ENCODE data around the gene SERPINB1. TPM values are rescaled to one million over a fixed set of nuclear protein-coding genes. Genes with fewer than 3 reads are reported as not detected.

Gene SERPINB1
- total RNA-seq, 1 experiment from 2014 or later, result 133 TPM

DNA sequence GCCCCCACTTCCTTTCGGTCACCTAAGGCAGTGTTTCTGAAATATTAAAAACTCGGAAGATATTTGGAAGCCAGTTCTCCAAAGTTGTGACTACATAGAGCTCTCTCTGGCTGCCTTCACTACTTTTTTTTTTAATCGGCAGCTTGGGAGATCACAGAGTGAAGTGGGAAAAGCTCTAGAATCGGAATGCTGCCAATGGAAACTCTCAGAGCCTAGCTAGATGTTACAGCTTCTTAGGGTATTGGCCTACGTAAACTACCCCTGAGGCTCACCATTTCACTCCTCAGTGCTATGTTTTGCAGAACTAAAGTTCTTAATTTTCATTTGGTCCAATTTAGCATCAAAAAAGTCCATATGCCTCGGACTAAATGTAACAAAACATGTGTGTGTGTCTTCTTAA is 14.5 kb downstream of the SERPINB1 start:
- DNase-seq (no peak), ATAC-seq (no peak)
- no peak overlapping the region for H3K9ac ChIP-seq (ENCODE audit: low read length)
- POLR2A ChIA-PET (ENCODE audit: unreplicated experiment), result no interaction called here
- CTCF ChIA-PET, result no interaction called here
- no peaks in the 10 kb centered on the region for H3K27me3 ChIP-seq (ENCODE audit: low read length)
- no peaks in the 10 kb centered on the region for H3K79me2 ChIP-seq (ENCODE audit: low read length)
- TF ChIP-seq, protein P1, sequence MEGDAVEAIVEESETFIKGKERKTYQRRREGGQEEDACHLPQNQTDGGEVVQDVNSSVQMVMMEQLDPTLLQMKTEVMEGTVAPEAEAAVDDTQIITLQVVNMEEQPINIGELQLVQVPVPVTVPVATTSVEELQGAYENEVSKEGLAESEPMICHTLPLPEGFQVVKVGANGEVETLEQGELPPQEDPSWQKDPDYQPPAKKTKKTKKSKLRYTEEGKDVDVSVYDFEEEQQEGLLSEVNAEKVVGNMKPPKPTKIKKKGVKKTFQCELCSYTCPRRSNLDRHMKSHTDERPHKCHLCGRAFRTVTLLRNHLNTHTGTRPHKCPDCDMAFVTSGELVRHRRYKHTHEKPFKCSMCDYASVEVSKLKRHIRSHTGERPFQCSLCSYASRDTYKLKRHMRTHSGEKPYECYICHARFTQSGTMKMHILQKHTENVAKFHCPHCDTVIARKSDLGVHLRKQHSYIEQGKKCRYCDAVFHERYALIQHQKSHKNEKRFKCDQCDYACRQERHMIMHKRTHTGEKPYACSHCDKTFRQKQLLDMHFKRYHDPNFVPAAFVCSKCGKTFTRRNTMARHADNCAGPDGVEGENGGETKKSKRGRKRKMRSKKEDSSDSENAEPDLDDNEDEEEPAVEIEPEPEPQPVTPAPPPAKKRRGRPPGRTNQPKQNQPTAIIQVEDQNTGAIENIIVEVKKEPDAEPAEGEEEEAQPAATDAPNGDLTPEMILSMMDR (conservative IDR thresholded peaks at IDR 0.05; ENCODE audit: low read depth, low read length), result no peak
- TF ChIP-seq EZH2phosphoT487 (IDR thresholded peaks at IDR 0.05; ENCODE audit: borderline replicate concordance, low read length), result no peak
- no peak for TF ChIP-seq EZH2 (IDR thresholded peaks at IDR 0.05; ENCODE audit: low read length, unreplicated experiment)
- intact Hi-C loops (cut with micrococcal nuclease), result no loop called here
- H4K20me1 ChIP-seq (ENCODE audit: low read length), result no peaks in the 10 kb centered on the region
- H3F3A ChIP-seq (ENCODE audit: low read length, unreplicated experiment), result peaks cover 14% of the 10 kb centered on the region
- no TSS peak for BruUV-seq (replicated peaks)
- H3K9me3 ChIP-seq (ENCODE audit: low read length), result no peaks in the 10 kb centered on the region
- no peak overlapping the region for H3K27ac ChIP-seq (ENCODE audit: low read length)
- no peaks in the 10 kb centered on the region for H3K36me3 ChIP-seq (ENCODE audit: low read depth, low read length)
- no peaks in the 10 kb centered on the region for H3K9me2 ChIP-seq (replicated peaks; ENCODE audit: low read length)
- peaks cover 25% of the 10 kb centered on the region for H3K4me1 ChIP-seq (ENCODE audit: insufficient read depth, low read length)
- H3K4me2 ChIP-seq (ENCODE audit: low read length), result no peak overlapping the region
- no peak overlapping the region for H3K4me3 ChIP-seq (ENCODE audit: low read length)
- H2AFZ ChIP-seq (ENCODE audit: low read length), result no peak overlapping the region

DNA sequence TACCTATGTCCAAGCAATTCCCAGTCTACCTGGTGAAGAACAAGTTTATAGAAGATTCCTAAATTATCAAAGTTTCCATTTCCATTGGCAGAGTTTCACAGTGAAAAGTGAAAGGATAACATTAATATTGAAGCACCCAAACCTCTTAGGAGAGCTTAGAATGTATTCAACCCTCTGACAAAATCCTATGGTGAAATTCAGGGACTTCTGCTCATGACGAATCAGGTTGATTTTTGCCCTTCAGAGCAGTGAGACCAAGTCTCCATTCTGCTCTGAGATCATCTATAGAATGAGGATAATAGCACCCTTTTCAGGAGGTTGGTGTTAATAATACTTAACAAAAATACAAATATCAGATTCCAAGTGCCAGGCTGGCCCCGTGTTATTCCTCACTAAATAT is 15.5 kb downstream of the SERPINB1 start:
- CTCF ChIA-PET, result interaction anchor here (0.6 kb wide), 1 partner anchor 107 kb away, joined by 3 read pairs; no protein-coding TSS in a partner anchor
- ATAC-seq, result no peak
- H3K79me2 ChIP-seq (ENCODE audit: low read length), result no peaks in the 10 kb centered on the region
- POLR2A ChIA-PET (ENCODE audit: unreplicated experiment), result interaction anchor here (0.6 kb wide), 1 partner anchor 28 kb away, joined by 8 read pairs; no protein-coding TSS in a partner anchor
- H3K4me3 ChIP-seq (ENCODE audit: low read length), result no peak overlapping the region
- H3K9ac ChIP-seq (ENCODE audit: low read length), result no peak overlapping the region
- H3K36me3 ChIP-seq (ENCODE audit: low read depth, low read length), result no peaks in the 10 kb centered on the region
- DNase-seq, result no peak
- TF ChIP-seq, protein P1 (conservative IDR thresholded peaks at IDR 0.05; ENCODE audit: low read depth, low read length), result no peak
- no peak for TF ChIP-seq EZH2 (IDR thresholded peaks at IDR 0.05; ENCODE audit: low read length, unreplicated experiment)
- intact Hi-C loops (cut with micrococcal nuclease), result no loop called here
- H3K9me2 ChIP-seq (replicated peaks; ENCODE audit: low read length), result no peaks in the 10 kb centered on the region
- BruUV-seq (replicated peaks), result no TSS peak
- H3K4me2 ChIP-seq (ENCODE audit: low read length), result no peak overlapping the region
- peaks cover 27% of the 10 kb centered on the region for H3K4me1 ChIP-seq (ENCODE audit: insufficient read depth, low read length)
- no peak overlapping the region for H2AFZ ChIP-seq (ENCODE audit: low read length)
- no peaks in the 10 kb centered on the region for H4K20me1 ChIP-seq (ENCODE audit: low read length)
- no peaks in the 10 kb centered on the region for H3K9me3 ChIP-seq (ENCODE audit: low read length)
- H3K27me3 ChIP-seq (ENCODE audit: low read length), result no peaks in the 10 kb centered on the region
- peaks cover 14% of the 10 kb centered on the region for H3F3A ChIP-seq (ENCODE audit: low read length, unreplicated experiment)
- no peak overlapping the region for H3K27ac ChIP-seq (ENCODE audit: low read length)

DNA sequence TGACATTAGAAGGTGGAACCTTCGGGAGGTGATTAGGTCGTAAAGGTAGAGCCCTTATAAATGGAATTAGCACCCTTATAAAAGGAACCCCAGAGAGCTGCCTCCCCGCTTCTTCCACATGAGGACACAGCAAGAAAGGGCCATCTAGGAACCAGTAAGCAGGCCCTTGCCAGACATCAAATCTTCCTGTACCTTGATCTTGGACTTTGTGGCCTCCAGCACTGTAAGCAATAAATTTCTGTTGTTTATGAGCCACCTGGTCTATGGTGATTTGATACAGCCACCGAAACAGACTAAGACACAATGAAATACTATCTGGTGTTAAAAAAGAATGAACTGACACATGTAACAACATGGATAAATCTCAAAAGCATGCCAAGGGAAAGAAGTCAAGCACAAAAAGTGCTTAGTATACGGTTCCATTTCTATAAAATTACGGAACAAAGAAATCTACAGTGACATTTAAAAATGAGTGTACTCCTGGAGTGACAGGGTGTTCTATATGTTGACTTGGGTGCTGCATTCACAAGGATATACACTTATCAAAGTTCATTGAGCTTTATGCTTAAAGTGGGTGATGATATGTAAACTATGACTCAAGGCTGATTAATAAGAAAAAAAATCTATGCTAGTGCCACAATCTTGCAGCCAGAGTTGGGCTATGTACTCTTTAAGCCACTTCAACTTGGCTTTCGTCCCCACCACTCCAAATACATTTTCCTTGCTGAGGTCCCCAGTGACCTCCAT is 18.4 kb downstream of the SERPINB1 start:
- POLR2A ChIA-PET (ENCODE audit: unreplicated experiment), result interaction anchor here (0.8 kb wide), 1 partner anchor 32 kb away, joined by 8 read pairs; no protein-coding TSS in a partner anchor
- H3F3A ChIP-seq (ENCODE audit: low read length, unreplicated experiment), result peaks cover 24% of the 10 kb centered on the region
- peak overlapping the region; percentile 74 for H3K9ac ChIP-seq (ENCODE audit: low read length)
- H3K27ac ChIP-seq (ENCODE audit: low read length), result peak overlapping the region; percentile 97
- TF ChIP-seq EZH2phosphoT487 (IDR thresholded peaks at IDR 0.05; ENCODE audit: borderline replicate concordance, low read length) (no peak), EZH2 (IDR thresholded peaks at IDR 0.05; ENCODE audit: low read length, unreplicated experiment) (no peak)
- TF ChIP-seq, protein P1 (conservative IDR thresholded peaks at IDR 0.05; ENCODE audit: low read depth, low read length), result no peak
- intact Hi-C loops (cut with micrococcal nuclease), result no loop called here
- BruUV-seq (replicated peaks), result TSS peak; percentile 58
- ATAC-seq (peak; percentile 87), DNase-seq (peak; percentile 88)
- no peaks in the 10 kb centered on the region for H3K9me3 ChIP-seq (ENCODE audit: low read length)
- H3K27me3 ChIP-seq (ENCODE audit: low read length), result no peaks in the 10 kb centered on the region
- no peaks in the 10 kb centered on the region for H3K36me3 ChIP-seq (ENCODE audit: low read depth, low read length)
- H3K4me1 ChIP-seq (ENCODE audit: insufficient read depth, low read length), result peaks cover 55% of the 10 kb centered on the region
- no peaks in the 10 kb centered on the region for H3K9me2 ChIP-seq (replicated peaks; ENCODE audit: low read length)
- peaks cover 5% of the 10 kb centered on the region; the same call in 1 of the 2 replicates for H3K79me2 ChIP-seq (ENCODE audit: low read length)
- H4K20me1 ChIP-seq (ENCODE audit: low read length), result no peaks in the 10 kb centered on the region
- peak overlapping the region; percentile 19; the same call in 1 of the 2 replicates for H3K4me3 ChIP-seq (ENCODE audit: low read length)
- H3K4me2 ChIP-seq (ENCODE audit: low read length), result peak overlapping the region; percentile 67
- H2AFZ ChIP-seq (ENCODE audit: low read length), result peak overlapping the region; percentile 32; the same call in 1 of the 2 replicates
- CTCF ChIA-PET, result interaction anchor here (1.0 kb wide), 2 partner anchors 18 to 32 kb away, joined by 3 to 5 read pairs; partner anchors contain the start of gene SERPINB1

Measured in PC-3 (cell line).